DND-41 (cell line): ENCODE results near the gene DEPDC1.

ENCODE experiments used
- EZH2 ChIP-seq: IDR thresholded peaks from 3 replicates; pipeline ENCODE4 v1.6.1; 2012; ENCODE audit warnings: borderline replicate concordance, low read depth, mild to moderate bottlenecking, moderate library complexity, low read length, inconsistent platforms; ENCODE audit not compliant: severe bottlenecking
- TF ChIP-seq, protein P1 (sequence below): IDR thresholded peaks from 2 replicates; pipeline ENCODE4 v1.5.1; 2012; ENCODE audit warnings: borderline replicate concordance, low read length, moderate library complexity, mild to moderate bottlenecking; ENCODE audit not compliant: poor library complexity, severe bottlenecking; ENCODE audit errors: extremely low read depth

DNA sequence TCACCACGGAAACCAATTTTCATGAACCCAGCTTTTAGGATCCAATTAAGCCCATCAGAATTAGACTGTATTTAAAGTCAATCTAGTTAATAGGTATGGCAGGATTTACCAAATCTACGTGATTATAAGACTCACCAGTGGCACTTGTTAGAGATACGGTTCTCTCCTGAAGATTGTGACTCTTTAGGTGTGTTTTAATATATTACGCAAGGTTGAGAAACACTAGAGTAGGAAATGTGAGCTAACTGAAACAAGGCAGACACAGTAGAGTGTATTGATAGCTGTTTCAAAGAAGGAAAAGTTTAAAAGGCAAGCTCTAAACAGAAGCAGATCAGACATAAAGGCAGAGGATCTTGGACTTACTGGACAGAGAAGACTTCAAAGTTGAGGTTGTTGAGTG is 35.9 kb downstream of the DEPDC1 start:
- TF ChIP-seq, protein P1, sequence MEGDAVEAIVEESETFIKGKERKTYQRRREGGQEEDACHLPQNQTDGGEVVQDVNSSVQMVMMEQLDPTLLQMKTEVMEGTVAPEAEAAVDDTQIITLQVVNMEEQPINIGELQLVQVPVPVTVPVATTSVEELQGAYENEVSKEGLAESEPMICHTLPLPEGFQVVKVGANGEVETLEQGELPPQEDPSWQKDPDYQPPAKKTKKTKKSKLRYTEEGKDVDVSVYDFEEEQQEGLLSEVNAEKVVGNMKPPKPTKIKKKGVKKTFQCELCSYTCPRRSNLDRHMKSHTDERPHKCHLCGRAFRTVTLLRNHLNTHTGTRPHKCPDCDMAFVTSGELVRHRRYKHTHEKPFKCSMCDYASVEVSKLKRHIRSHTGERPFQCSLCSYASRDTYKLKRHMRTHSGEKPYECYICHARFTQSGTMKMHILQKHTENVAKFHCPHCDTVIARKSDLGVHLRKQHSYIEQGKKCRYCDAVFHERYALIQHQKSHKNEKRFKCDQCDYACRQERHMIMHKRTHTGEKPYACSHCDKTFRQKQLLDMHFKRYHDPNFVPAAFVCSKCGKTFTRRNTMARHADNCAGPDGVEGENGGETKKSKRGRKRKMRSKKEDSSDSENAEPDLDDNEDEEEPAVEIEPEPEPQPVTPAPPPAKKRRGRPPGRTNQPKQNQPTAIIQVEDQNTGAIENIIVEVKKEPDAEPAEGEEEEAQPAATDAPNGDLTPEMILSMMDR, result no peak
- no peak for TF ChIP-seq EZH2
